NCI-H1417 treated with DMSO at 0.1 percent for 48 hours (cell line): ENCODE results near the gene ZC3H7A.
"Not testable (repeated sequence)": the region's sequence is repeated elsewhere in the genome, so short reads cannot be mapped to it uniquely, and the experiment has no call there.

Source experiments
- DNase-seq: peaks from one replicate; lab custom pipeline; 2025; lab: John Stamatoyannopoulos, UW

Gene ZC3H7A

GRCh38 chr16:11797166-11797956 lies at the start of gene ZC3H7A:
Gene ZC3H7A, minus strand, starts transcription at chr16:11797258. Its CDS starts 14,904 bp downstream, at chr16:11782354.
- peak; percentile 68 for DNase-seq

GRCh38 chr16:11844499-11844898 lies 47.4 kb upstream of the ZC3H7A start:
- DNase-seq: no peak

GRCh38 chr16:11843861-11844260 lies 46.8 kb upstream of the ZC3H7A start:
- no peak for DNase-seq

DNA sequence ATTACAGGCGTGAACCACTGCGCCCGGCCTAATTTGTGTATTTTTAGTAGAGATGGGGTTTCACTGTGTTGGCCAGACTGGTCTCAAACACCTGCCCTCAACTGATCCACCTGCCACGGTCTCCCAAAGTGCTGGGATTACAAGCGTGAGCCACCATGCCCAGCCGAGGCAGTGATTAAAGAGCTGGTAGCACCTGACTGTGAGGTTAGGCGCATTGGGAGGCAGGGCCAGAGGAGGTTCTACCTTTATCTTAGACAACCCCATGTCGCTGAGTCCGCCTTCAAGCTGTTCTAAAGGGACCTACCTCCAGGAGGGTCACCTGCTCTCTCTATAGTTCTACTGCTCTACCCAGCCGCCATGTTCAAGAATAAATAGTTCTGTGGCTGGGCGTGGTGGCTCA lies 46.1 kb upstream of the ZC3H7A start:
- no peak for DNase-seq

DNA sequence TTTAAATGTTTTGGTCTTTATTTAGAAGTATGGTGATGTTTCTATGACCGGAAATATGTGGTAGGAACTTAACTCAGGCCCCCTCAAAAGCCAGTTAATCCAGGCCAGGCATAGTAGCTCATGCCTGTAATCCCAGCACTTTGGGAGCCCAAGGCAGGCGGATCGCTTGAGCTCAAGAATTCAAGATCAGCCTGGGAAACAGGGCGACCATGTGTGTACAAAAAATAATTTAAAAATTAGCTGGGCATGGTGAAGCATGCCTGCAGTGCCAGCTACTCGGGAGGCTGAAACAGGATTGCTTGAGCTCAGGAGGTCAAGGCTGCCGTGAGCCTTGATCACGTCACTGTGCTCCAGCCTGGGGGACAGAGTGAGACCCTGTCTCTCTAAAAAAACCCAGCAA lies 44.0 kb upstream of the ZC3H7A start:
- DNase-seq: no peak

GRCh38 chr16:11836650-11837244 lies 39.7 kb upstream of the ZC3H7A start:
- no peak for DNase-seq

DNA sequence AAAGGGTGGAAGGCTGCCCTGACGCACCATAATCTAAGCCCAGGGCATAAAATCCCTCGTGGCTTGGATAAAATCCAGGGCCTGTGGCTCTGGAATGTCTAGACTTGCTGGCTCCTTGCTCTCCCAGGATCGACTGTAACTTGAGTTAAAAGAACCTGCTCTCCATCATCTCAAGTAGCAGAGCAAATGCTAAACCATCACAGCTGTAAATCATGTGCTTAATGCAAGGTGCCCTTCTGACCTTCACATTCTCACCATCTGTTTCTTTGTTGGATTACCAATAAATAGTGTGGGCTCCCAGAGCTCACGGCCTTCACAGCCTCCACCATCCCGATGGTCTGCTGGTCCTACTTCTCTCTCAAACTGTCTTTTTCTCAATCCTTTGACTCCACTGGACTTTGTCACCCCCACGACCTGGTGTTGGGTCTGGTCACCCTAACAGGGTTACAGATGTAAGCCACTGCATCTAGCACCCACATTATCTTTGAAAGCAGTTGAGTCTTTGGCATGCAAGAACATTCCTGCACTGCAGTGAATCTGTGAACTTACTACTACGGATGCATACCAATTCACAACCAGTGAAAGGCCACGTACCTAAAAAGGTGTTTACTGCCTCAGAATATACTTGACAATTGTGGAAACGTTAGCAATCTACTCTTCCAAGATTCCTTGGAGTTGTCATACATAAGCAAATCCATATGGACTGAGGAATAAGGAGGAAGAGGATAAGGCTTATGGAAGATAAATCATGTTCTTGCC lies 39.0 kb upstream of the ZC3H7A start:
- DNase-seq: no peak

GRCh38 chr16:11835309-11835708 lies 38.3 kb upstream of the ZC3H7A start:
- DNase-seq: no peak

DNA sequence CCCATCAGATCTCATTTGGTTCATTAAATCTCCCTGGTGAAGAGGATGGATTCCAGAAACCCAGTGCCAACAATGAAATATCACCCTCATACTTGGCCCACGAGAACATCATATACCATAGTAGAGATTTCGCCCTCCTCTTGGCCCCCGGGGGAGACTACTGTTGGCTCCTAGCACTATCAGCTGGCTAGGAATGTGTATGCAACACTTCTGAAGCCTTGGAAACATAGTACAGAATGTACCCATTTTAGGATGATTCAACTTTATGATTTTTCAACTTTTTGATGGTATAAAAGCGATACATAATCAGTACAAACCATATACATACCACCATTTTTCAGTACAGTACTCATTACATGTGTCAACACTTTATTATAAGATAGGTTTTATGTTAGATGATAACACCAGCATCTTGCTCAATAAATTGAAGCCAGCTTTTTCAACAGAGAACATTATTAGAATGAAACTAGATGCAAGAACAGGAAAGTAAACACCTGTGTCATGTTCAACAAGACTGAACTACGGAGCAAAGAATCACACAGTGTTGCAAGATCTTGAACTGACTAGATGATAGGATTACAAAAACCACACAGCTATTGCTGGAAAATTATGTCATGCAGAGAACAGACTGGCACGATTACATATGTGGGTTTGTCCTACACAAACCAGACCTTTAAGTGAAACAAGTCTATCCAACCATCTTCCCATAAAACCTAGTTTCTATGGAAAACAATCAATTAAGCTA lies 37.1 kb upstream of the ZC3H7A start:
- no peak for DNase-seq

DNA sequence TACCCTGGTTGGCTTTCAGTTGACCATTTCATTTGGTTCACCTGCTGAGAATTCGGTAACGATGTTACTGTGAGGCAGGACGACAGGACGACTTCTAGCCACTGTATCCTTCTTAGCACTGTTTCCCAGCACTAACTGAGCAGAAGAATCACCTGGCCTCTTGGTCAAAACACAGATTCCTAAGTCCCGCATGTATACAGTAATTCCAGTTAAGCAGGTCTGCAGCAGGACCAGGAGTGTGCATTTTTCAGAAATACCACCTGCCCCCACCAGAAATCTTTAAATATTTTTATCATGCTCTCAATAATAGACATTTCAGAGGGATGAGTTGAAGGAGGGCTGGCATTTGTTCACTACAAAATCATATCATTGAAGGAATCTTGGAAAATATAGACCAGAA lies 31.6 kb upstream of the ZC3H7A start:
- no peak for DNase-seq

- DNase-seq: not testable (repeated sequence)
Measured at GRCh38 chr16:11825520-11826165, 28.6 kb upstream of the ZC3H7A start.

DNA sequence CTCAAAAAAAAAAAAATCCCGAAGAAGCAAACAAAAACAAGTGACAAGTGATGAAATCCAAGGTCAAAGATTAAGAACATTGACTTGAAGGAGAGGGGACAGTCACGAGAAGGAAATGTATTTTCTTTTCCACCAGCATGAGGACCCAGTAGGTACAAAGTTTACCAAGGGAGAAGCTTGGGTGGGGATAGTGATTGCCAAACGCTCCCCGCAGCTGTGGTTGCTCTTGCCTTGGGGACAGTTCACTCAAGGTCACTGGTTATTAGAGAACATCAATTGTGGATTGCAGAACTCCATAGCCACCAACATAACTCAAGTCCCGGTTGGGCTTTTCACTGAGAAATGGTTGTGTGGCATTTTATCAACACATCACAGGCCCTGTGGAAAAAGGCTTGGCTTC lies 27.3 kb upstream of the ZC3H7A start:
- DNase-seq: no peak

- DNase-seq: not testable (repeated sequence)
Measured at GRCh38 chr16:11823645-11824044, 26.6 kb upstream of the ZC3H7A start.

DNA sequence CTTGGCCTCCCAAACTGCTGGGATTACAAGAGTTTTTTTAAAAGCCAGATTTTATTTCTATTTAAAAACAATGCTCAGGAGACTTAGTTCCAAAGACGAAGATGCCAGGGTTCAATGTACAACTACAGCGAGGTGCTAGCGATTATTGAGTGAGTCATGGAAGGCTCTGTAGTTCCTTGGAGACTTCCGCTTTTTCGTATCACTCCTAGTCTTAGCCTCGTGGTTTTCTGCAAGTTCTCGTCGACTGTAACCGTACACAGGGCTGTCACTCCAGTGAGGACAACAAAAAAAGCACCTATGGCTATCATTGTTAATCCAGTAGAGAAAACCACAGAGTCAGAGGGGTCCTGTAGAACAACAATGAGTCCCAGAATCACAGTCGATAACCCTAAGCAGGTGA lies 22.7 kb upstream of the ZC3H7A start:
- no peak for DNase-seq

DNA sequence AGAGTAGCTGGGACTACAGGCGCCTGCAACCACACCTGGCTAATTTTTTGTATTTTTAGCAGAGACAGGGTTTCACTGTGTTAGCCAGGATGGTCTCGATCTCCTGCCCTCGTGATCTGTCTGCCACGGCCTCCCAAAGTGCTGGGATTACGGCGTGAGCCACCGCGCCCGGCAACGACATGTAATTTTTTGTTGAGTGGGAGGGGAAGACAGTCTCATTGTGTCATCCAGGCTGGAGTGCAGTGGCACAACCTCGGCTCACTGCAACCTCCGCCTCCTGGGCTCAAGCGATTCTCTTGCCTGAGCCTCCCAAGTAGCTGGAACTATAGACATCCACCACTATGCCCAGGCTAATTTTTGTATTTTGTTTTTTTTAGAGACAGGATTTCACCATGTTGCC lies 21.9 kb upstream of the ZC3H7A start:
- DNase-seq: not testable (repeated sequence)

DNA sequence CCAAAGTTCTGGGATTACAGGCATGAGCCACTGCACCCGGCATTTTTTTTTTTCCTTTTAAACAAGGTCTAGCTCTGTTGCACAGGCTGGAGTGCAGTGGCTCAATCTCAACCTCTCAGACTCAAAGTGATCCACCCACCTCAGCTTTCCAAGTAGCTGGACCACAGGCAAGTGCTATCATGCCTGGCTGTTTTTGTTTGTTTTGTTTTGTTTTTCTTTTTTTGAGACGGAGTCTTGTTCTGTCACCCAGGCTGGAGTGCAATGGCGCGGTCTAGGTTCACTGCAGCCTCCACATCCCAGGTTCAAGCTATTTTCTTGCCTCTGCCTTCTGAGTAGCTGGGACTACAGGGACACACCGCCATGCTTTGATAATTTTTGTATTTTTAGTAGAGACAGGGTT lies 19.1 kb upstream of the ZC3H7A start:
- no peak for DNase-seq

DNA sequence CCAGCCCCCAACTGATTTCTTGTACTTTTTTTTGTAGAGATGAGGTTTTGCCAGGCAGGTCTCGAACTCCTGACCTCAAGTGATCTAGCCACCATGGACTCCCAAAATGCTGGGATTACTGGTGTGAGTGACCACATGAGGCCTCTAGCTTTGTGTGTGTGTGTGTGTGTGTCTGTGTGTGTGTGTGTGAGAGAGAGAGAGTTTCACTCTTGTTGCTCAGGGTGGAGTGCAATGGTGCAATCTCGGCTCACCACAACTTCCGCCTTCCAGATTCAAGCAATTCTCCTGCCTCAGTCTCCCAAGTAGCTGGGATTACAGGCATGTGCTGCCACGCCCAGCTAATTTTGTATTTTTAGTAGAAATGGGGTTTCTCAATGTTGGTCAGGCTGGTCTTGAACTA lies 17.7 kb upstream of the ZC3H7A start:
- DNase-seq: not testable (repeated sequence)

GRCh38 chr16:11806721-11807120 lies 9.7 kb upstream of the ZC3H7A start:
- no peak for DNase-seq

- no peak for DNase-seq
Measured at GRCh38 chr16:11805556-11805955, 8.5 kb upstream of the ZC3H7A start.

DNA sequence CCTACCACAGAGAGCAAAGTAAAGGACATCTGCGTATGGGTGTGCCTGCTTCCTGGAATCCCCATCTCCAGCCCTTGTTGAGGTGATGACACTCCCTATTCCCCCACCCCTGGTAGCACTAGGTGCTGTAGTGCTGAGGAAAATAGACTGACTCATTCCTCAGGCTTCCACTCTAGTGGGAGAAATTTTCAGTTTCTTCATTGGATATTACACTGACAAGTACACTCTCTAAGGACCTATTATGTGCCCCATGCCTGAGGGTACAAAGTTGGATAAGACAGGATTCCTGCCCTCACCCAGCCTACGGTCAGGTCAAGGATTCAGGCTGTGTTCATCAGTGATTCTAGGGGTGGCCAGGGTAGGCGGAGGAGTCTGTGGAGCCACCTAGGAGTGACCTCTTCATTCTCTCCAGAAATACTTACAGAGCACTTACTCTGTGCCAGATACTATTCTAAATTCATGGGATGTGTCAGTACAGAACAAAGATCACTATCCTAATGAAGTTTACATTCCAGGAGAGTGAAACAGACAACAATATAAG lies 4.5 kb upstream of the ZC3H7A start:
- no peak for DNase-seq

GRCh38 chr16:11800382-11800718 lies 3.3 kb upstream of the ZC3H7A start:
- no peak for DNase-seq
